Mucosa of stomach (tissue), 1 donor: ENCODE measurements around the gene FZD7.

ENCODE experiments used
- H3K27me3 ChIP-seq: one replicate; pipeline ENCODE4 v1.7.0; 2013; ENCODE audit warnings: mild to moderate bottlenecking, low read length; ENCODE audit not compliant: control insufficient read depth, insufficient read depth
- H3K36me3 ChIP-seq: one replicate; pipeline ENCODE4 v1.7.0; 2013; ENCODE audit warnings: low read length; ENCODE audit not compliant: control insufficient read depth, insufficient read depth
- H3K4me1 ChIP-seq: one replicate; pipeline ENCODE4 v1.7.0; 2013; ENCODE audit warnings: mild to moderate bottlenecking, low read length; ENCODE audit not compliant: control insufficient read depth, insufficient read depth
- H3K4me3 ChIP-seq: one replicate; pipeline ENCODE4 v1.7.0; 2013; ENCODE audit warnings: low read length
- H3K9ac ChIP-seq: one replicate; pipeline ENCODE4 v1.7.0; 2013; ENCODE audit warnings: mild to moderate bottlenecking, low read length, moderate library complexity
- H3K9me3 ChIP-seq: one replicate; pipeline ENCODE4 v1.7.0; 2013; ENCODE audit warnings: mild to moderate bottlenecking, low read length, moderate library complexity; ENCODE audit not compliant: control insufficient read depth
- donor health status: Pancreatic carcinoma.

FZD7 gene

DNA sequence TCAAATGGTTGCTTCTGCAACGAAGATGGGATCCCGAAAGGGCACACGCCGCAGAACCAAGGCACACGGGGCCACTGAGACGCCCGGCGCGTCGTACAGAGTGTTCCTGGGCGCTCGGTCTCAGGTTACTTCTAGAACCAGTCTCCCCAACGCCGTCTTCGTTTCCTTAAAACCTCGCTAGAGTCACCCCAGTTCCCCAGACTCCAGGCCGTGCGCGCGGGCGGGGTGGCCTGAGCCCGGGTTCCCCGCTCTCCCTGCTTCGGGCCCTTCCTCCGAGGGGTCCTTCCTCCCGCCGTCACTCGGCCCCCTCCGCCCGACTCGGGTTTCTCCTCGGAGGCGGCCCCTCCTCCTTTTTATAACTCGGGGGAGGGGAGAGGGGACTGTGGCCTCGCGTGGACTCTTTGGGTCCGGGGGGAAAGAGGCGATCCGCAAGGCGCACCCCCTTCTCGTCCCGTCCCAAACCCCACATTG, 774 bp upstream of the FZD7 start:
- H3K4me1 ChIP-seq: peaks cover 12% of the 10 kb centered on the region

DNA sequence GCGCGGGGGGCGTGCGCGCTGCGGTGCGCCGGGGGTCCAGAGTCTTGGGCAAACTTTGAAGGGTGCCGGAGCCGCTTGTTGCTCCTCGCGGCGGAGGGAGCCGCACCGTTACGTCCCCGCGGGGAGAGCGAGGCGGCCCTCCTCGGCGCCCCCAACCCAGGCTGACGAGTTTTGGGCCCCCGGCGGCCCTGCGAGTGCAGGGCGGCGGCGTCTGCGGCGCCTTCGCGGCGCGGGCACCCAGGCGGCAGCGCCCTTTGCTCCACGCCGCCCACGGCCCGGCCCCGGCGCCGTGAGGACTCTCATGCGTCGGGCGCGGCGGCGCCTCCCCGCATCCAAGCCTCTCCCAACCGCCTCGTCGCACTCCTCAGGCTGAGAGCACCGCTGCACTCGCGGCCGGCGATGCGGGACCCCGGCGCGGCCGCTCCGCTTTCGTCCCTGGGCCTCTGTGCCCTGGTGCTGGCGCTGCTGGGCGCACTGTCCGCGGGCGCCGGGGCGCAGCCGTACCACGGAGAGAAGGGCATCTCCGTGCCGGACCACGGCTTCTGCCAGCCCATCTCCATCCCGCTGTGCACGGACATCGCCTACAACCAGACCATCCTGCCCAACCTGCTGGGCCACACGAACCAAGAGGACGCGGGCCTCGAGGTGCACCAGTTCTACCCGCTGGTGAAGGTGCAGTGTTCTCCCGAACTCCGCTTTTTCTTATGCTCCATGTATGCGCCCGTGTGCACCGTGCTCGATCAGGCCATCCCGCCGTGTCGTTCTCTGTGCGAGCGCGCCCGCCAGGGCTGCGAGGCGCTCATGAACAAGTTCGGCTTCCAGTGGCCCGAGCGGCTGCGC, 814 bp downstream of the FZD7 start:
- peaks cover 36% of the 10 kb centered on the region for H3K27me3 ChIP-seq
- peaks cover 23% of the 10 kb centered on the region for H3K4me1 ChIP-seq
- no peaks in the 10 kb centered on the region for H3K9me3 ChIP-seq
- H3K36me3 ChIP-seq: no peaks in the 10 kb centered on the region
- H3K9ac ChIP-seq: peak overlapping the region; percentile 57
- H3K4me3 ChIP-seq: peak overlapping the region; percentile 63

More for the DNA sequence above, 774 bp upstream of the FZD7 start:
- Histone ChIP-seq H3K27me3 (peaks cover 36% of the 10 kb centered on the region), H3K9me3 (no peaks in the 10 kb centered on the region), H3K4me3 (peak overlapping the region; percentile 67), H3K9ac (peak overlapping the region; percentile 69), H3K36me3 (no peaks in the 10 kb centered on the region)

DNA sequence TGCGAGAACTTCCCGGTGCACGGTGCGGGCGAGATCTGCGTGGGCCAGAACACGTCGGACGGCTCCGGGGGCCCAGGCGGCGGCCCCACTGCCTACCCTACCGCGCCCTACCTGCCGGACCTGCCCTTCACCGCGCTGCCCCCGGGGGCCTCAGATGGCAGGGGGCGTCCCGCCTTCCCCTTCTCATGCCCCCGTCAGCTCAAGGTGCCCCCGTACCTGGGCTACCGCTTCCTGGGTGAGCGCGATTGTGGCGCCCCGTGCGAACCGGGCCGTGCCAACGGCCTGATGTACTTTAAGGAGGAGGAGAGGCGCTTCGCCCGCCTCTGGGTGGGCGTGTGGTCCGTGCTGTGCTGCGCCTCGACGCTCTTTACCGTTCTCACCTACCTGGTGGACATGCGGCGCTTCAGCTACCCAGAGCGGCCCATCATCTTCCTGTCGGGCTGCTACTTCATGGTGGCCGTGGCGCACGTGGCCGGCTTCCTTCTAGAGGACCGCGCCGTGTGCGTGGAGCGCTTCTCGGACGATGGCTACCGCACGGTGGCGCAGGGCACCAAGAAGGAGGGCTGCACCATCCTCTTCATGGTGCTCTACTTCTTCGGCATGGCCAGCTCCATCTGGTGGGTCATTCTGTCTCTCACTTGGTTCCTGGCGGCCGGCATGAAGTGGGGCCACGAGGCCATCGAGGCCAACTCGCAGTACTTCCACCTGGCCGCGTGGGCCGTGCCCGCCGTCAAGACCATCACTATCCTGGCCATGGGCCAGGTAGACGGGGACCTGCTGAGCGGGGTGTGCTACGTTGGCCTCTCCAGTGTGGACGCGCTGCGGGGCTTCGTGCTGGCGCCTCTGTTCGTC, 1.7 kb downstream of the FZD7 start:
- Histone ChIP-seq H3K9me3 (no peaks in the 10 kb centered on the region), H3K9ac (peak overlapping the region; percentile 8), H3K36me3 (no peaks in the 10 kb centered on the region), H3K4me1 (peaks cover 25% of the 10 kb centered on the region), H3K27me3 (peaks cover 34% of the 10 kb centered on the region), H3K4me3 (peak overlapping the region; percentile 63)

DNA sequence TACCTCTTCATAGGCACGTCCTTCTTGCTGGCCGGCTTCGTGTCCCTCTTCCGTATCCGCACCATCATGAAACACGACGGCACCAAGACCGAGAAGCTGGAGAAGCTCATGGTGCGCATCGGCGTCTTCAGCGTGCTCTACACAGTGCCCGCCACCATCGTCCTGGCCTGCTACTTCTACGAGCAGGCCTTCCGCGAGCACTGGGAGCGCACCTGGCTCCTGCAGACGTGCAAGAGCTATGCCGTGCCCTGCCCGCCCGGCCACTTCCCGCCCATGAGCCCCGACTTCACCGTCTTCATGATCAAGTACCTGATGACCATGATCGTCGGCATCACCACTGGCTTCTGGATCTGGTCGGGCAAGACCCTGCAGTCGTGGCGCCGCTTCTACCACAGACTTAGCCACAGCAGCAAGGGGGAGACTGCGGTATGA, 2.3 kb downstream of the FZD7 start:
- Histone ChIP-seq H3K27me3 (peaks cover 30% of the 10 kb centered on the region), H3K4me3 (no peak overlapping the region), H3K4me1 (peaks cover 25% of the 10 kb centered on the region), H3K36me3 (no peaks in the 10 kb centered on the region), H3K9ac (no peak overlapping the region), H3K9me3 (no peaks in the 10 kb centered on the region)

DNA sequence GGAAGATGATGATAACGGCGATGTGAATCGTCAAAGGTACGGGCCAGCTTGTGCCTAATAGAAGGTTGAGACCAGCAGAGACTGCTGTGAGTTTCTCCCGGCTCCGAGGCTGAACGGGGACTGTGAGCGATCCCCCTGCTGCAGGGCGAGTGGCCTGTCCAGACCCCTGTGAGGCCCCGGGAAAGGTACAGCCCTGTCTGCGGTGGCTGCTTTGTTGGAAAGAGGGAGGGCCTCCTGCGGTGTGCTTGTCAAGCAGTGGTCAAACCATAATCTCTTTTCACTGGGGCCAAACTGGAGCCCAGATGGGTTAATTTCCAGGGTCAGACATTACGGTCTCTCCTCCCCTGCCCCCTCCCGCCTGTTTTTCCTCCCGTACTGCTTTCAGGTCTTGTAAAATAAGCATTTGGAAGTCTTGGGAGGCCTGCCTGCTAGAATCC, 3.0 kb downstream of the FZD7 start:
- H3K9ac ChIP-seq: no peak overlapping the region
- peaks cover 30% of the 10 kb centered on the region for H3K27me3 ChIP-seq
- H3K4me1 ChIP-seq: peaks cover 25% of the 10 kb centered on the region
- no peaks in the 10 kb centered on the region for H3K9me3 ChIP-seq
- no peaks in the 10 kb centered on the region for H3K36me3 ChIP-seq
- no peak overlapping the region for H3K4me3 ChIP-seq

DNA sequence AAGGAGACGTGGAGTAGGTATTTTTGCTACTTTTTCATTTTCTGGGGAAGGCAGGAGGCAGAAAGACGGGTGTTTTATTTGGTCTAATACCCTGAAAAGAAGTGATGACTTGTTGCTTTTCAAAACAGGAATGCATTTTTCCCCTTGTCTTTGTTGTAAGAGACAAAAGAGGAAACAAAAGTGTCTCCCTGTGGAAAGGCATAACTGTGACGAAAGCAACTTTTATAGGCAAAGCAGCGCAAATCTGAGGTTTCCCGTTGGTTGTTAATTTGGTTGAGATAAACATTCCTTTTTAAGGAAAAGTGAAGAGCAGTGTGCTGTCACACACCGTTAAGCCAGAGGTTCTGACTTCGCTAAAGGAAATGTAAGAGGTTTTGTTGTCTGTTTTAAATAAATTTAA, 3.4 kb downstream of the FZD7 start:
- Histone ChIP-seq H3K9ac (no peak overlapping the region), H3K4me3 (no peak overlapping the region), H3K4me1 (peaks cover 25% of the 10 kb centered on the region), H3K27me3 (peaks cover 28% of the 10 kb centered on the region), H3K36me3 (no peaks in the 10 kb centered on the region), H3K9me3 (no peaks in the 10 kb centered on the region)

DNA sequence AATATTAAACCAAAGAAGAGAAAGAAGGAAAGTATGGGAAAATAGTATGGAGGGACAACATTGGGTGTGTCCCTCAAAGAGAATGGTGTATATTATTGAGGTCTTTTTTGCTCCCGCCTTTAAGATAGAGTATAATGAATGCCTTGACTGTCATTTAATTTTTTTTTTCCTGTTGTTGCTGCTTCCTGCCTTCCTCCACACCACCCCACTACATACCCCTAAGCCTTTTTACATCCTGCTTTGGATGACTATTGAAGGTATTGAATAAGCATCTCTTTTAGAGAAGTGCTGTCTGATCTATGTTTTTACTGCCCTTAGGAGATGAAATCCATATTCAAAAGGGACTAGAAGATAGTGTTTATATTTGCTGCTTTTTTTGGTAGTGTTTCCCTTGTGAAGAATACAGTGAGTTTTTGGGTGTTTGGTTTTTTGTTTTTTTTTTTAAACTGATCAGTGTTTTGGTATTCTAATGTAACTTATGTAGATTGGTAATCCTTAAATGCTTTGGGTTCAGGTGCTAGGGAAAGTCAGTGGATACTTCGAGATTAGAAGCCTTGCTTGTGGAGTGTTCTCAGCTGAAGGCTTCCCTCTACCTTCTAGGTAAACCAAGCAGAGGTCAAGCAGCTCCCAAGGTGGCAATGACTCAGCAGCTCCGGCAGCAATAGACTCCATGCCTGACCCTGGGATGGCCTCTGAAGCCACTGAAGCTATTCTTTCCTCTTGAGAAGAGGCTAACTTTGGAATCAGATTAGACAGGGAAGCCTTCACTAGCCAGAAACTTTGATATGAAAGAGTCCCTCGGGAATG, 5.0 kb downstream of the FZD7 start:
- Histone ChIP-seq H3K9ac (no peak overlapping the region), H3K9me3 (no peaks in the 10 kb centered on the region), H3K4me3 (no peak overlapping the region)

DNA sequence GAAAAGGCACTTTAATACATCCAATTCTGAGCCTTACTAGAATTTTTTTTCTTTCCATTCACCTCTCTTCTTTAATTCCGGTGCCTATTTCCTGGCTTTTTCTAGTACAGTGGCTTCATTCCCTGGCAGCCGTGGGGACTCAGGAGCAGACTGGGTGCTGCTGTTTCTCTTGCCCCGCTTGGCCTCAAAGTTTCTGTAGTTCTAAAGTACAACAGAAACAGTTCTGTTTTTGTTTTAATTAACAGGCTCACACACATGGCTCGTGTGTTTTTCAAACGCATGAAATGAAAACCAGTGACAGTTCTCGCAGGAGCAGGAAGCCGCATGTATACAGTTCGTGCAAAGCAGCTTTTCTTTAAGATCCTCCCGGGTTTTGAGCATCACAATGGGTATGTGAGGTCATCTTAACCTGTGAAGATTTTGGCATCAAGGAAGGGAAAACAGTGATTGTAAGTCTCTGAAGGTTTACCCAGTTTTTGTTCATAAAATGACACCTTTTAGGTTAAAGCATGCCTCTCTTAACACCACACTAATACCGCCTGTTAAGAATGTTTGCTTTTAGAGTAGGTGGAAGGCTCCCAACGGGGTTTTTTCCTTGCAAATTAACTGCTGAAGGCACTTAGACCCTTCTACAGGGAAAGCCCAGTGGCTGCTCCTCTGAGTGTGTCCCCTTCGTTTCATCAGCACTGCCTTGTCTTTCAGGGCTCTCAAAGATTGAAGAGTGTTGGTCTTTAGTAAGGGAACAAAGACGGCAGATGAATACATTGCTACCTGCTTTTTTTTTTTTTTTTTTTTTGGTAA, 5.8 kb downstream of the FZD7 start:
- Histone ChIP-seq H3K9ac (peak overlapping the region; percentile 26), H3K4me1 (peaks cover 21% of the 10 kb centered on the region), H3K4me3 (no peak overlapping the region), H3K27me3 (peaks cover 21% of the 10 kb centered on the region), H3K9me3 (no peaks in the 10 kb centered on the region), H3K36me3 (no peaks in the 10 kb centered on the region)

More for the DNA sequence above, 5.0 kb downstream of the FZD7 start:
- H3K4me1 ChIP-seq: peaks cover 21% of the 10 kb centered on the region
- H3K36me3 ChIP-seq: no peaks in the 10 kb centered on the region
- peaks cover 21% of the 10 kb centered on the region for H3K27me3 ChIP-seq

DNA sequence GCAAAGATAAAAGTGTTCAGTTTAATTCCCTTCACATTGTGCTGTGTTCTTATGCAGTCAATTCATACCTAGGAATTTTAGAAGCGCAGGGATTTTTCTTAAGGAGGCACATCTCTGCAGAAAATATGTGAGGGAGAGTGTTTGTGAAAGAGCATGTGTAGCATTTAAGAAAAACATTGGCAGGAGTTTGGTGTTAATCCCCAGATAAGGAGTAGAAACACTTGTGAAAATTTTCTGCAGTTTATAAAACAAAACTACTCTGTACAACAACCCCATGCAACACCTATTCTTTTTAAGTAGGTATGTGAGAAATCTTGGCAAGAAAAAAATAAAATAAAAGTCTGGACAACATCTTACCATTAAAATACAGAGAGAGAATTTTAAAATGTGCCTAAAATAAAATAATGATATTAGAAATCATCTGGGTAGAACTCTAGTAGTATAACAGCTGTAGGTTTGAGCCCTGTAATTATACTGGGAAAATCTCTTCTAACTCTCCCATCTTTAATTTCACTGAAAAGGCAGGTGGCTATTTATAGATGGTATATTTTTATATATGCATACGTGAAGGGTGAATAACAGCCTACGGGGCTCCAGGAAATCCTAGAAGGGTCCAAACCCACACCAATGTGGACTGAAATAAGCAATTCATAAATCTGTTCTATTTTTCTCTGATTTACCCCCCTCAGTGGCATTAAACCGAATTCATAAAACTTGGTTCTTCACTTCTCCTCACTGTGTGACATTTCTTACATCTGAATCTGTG, 6.6 kb downstream of the FZD7 start:
- Histone ChIP-seq H3K4me1 (peaks cover 17% of the 10 kb centered on the region), H3K9me3 (no peaks in the 10 kb centered on the region), H3K4me3 (no peak overlapping the region), H3K9ac (no peak overlapping the region), H3K27me3 (peaks cover 13% of the 10 kb centered on the region), H3K36me3 (no peaks in the 10 kb centered on the region)

DNA sequence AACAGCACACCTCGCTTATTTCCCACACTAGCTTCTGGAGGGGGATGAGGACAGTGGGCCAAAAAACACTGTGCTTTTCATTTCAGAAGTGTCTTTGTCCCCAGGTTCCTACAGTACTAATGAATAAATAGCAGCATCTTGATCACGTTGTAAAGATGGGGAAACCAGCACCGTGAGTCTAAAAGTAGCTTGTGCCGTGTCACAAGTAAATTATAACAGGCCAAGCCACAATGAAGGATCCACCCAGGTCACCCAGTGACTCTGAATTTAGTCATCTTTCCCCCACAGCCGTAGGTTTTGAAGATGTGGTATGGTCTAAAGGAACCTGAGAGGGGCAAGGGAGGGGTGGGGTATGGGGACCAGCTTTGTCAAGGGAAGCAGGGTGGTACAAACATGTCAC, 8.8 kb downstream of the FZD7 start:
- no peak overlapping the region for H3K9ac ChIP-seq
- H3K27me3 ChIP-seq: no peaks in the 10 kb centered on the region
- no peaks in the 10 kb centered on the region for H3K36me3 ChIP-seq
- peaks cover 14% of the 10 kb centered on the region for H3K4me1 ChIP-seq
- H3K4me3 ChIP-seq: no peak overlapping the region
- H3K9me3 ChIP-seq: no peaks in the 10 kb centered on the region
